GM23338 (cell line): ENCODE results near the gene TMEM117. TPM values are rescaled to one million over a fixed set of nuclear protein-coding genes. Genes with fewer than 3 reads are reported as not detected.

Experiments used
- ATAC-seq: fragments of 200-7000 bp; cut with Tn5 transposase; 3 replicates; pipeline ENCODE4 v1.9.1; 2020
- DNase-seq: peaks from one replicate; pipeline ENCODE4 v3.0.0-alpha.2; 2015; ENCODE audit warnings: low spot score
- H2AFZ ChIP-seq: fragments of 200-600 bp; sonication (generic); 2 replicates; pipeline ENCODE4 v1.8.0; 2016; ENCODE audit warnings: antibody characterized with exemption, mild to moderate bottlenecking, moderate library complexity
- H3F3A ChIP-seq: fragments of 200-600 bp; sonication (generic); replicated peaks from 2 replicates; pipeline ENCODE4 v1.8.0; 2017; ENCODE audit warnings: antibody characterized with exemption, mixed run types, low read depth
- H3K27ac ChIP-seq: fragments of 200-600 bp; sonication (generic); 2 replicates; pipeline ENCODE4 v1.6.1; 2016; ENCODE audit warnings: low read depth
- H3K27me3 ChIP-seq: fragments of 200-600 bp; sonication (generic); 2 replicates; pipeline ENCODE4 v1.8.0; 2016; ENCODE audit warnings: mild to moderate bottlenecking, mixed run types, moderate library complexity; ENCODE audit not compliant: insufficient read depth
- H3K36me3 ChIP-seq: fragments of 200-600 bp; sonication (generic); 2 replicates; pipeline ENCODE4 v1.8.0; 2016; ENCODE audit warnings: mild to moderate bottlenecking; ENCODE audit not compliant: insufficient read depth
- H3K4me1 ChIP-seq: fragments of 200-600 bp; sonication (generic); 2 replicates; pipeline ENCODE4 v1.8.0; 2016; ENCODE audit warnings: mild to moderate bottlenecking, moderate library complexity; ENCODE audit not compliant: insufficient read depth
- H3K4me2 ChIP-seq: fragments of 200-600 bp; sonication (generic); 2 replicates; pipeline ENCODE4 v1.7.1; 2017; ENCODE audit warnings: mixed run types
- H3K4me3 ChIP-seq: fragments of 200-600 bp; sonication (generic); 2 replicates; pipeline ENCODE4 v1.6.1; 2016; ENCODE audit warnings: mixed run types
- H3K79me2 ChIP-seq: fragments of 200-600 bp; sonication (generic); replicated peaks from 2 replicates; pipeline ENCODE4 v1.8.0; 2017; ENCODE audit warnings: mild to moderate bottlenecking; ENCODE audit not compliant: insufficient read depth
- H3K9me2 ChIP-seq: fragments of 200-600 bp; sonication (generic); 2 replicates; pipeline ENCODE4 v1.8.0; 2017; ENCODE audit not compliant: insufficient read depth
- H4K20me1 ChIP-seq: fragments of 200-600 bp; sonication (generic); replicated peaks from 2 replicates; pipeline ENCODE4 v1.8.0; 2017; ENCODE audit warnings: mild to moderate bottlenecking; ENCODE audit not compliant: insufficient read depth
- H3K27ac Mint-ChIP-seq: 2 replicates; pipeline ENCODE4 v1.8.0; 2020; ENCODE audit warnings: inconsistent platforms, mild to moderate bottlenecking, moderate library complexity, mixed read lengths
- H3K27me3 Mint-ChIP-seq: 3 replicates; pipeline ENCODE4 v1.8.0; 2022; ENCODE audit warnings: low read depth, mild to moderate bottlenecking, moderate library complexity, mixed read lengths, inconsistent platforms; ENCODE audit not compliant: insufficient read depth, poor library complexity
- H3K36me3 Mint-ChIP-seq: 3 replicates; pipeline ENCODE4 v1.8.0; 2021; ENCODE audit warnings: low read depth, mild to moderate bottlenecking, inconsistent platforms, moderate library complexity, mixed read lengths
- H3K4me1 Mint-ChIP-seq: 3 replicates; pipeline ENCODE4 v1.8.0; 2020; ENCODE audit warnings: mild to moderate bottlenecking, inconsistent platforms, mixed read lengths
- H3K4me3 Mint-ChIP-seq: 3 replicates; pipeline ENCODE4 v1.8.0; 2021; ENCODE audit warnings: moderate library complexity, mild to moderate bottlenecking, inconsistent platforms, mixed read lengths
- H3K9me3 Mint-ChIP-seq: 3 replicates; pipeline ENCODE4 v1.8.0; 2020; ENCODE audit warnings: moderate library complexity, mild to moderate bottlenecking, inconsistent platforms, mixed read lengths
- CREB1 ChIP-seq: fragments of 250-450 bp; sonication (Bioruptor Pico); IDR thresholded peaks from 2 replicates; pipeline ENCODE4 v1.5.0; 2020; ENCODE audit warnings: low read depth, mild to moderate bottlenecking, moderate library complexity
- EZH2 ChIP-seq: fragments of 200-600 bp; sonication (generic); IDR thresholded peaks from one replicate; pipeline ENCODE4 v1.8.0; 2017; ENCODE audit warnings: antibody characterized with exemption, mild to moderate bottlenecking, low read depth; ENCODE audit not compliant: unreplicated experiment
- EZH2phosphoT487 ChIP-seq: fragments of 200-600 bp; sonication (generic); IDR thresholded peaks from one replicate; pipeline ENCODE4 v1.8.1; 2018; ENCODE audit warnings: antibody characterized with exemption; ENCODE audit not compliant: unreplicated experiment
- JUNB ChIP-seq: IDR thresholded peaks from one replicate; pipeline ENCODE4 v1.6.1; 2016; ENCODE audit warnings: antibody characterized with exemption; ENCODE audit not compliant: unreplicated experiment
- NANOG ChIP-seq: IDR thresholded peaks from 2 replicates; pipeline ENCODE4 v1.6.1; 2016; ENCODE audit warnings: antibody characterized with exemption, borderline replicate concordance
- POLR2AphosphoS5 ChIP-seq: IDR thresholded peaks from 2 replicates; pipeline ENCODE4 v1.6.1; 2016; ENCODE audit warnings: antibody characterized with exemption, low read depth
- STAT1 ChIP-seq: IDR thresholded peaks from one replicate; pipeline ENCODE4 v1.6.1; 2016; ENCODE audit warnings: antibody characterized with exemption; ENCODE audit not compliant: unreplicated experiment
- ZNF114 ChIP-seq: fragments of 250-450 bp; sonication (Bioruptor Pico); IDR thresholded peaks from 2 replicates; pipeline ENCODE4 v1.5.0; 2020; ENCODE audit warnings: mild to moderate bottlenecking, moderate library complexity
- ZNF331 ChIP-seq: fragments of 250-450 bp; sonication (Bioruptor Pico); IDR thresholded peaks from 2 replicates; pipeline ENCODE4 v1.5.0; 2020; ENCODE audit warnings: low read depth, mild to moderate bottlenecking, moderate library complexity
- polyA plus RNA-seq: library from polyadenylated mRNA; unstranded; fragments of >200 nt; fragmentation: Nextera tagmentation; extraction: Ambion mirVana; gene quantifications from 2 replicates; pipeline ENCODE4 v1.2.1, GENCODE V29; 2016
- total RNA-seq: library from RNA; depleted of rRNA; stranded (reverse); fragments of >200 nt; shearing (Covaris generic); gene quantifications from 2 replicates; pipeline ENCODE4 v1.2.3, GENCODE V29; 2014
- TF ChIP-seq, protein P1 (sequence below): IDR thresholded peaks from 2 replicates; pipeline ENCODE4 v1.6.1; 2016; ENCODE audit warnings: antibody characterized with exemption
- TF ChIP-seq, protein P2 (sequence below): IDR thresholded peaks from one replicate; pipeline ENCODE4 v1.6.1; 2018; ENCODE audit warnings: antibody characterized with exemption; ENCODE audit not compliant: unreplicated experiment
- TF ChIP-seq, protein P3 (sequence below), 2 experiments: fragments of 200-600 bp in 1 of 2; sonication (generic) in 1 of 2; conservative IDR thresholded peaks; 2 replicates each; pipeline versions ENCODE4 v1.5.1 to v1.6.1; 2016 to 2017; ENCODE audit warnings: antibody characterized with exemption in 2 of 2, low read depth in 2 of 2, mild to moderate bottlenecking in 2 of 2, moderate library complexity in 1 of 2

The TMEM117 gene
- total and polyA plus RNA-seq, 2 experiments from 2014 or later: 0.94 to 1.6 TPM

DNA sequence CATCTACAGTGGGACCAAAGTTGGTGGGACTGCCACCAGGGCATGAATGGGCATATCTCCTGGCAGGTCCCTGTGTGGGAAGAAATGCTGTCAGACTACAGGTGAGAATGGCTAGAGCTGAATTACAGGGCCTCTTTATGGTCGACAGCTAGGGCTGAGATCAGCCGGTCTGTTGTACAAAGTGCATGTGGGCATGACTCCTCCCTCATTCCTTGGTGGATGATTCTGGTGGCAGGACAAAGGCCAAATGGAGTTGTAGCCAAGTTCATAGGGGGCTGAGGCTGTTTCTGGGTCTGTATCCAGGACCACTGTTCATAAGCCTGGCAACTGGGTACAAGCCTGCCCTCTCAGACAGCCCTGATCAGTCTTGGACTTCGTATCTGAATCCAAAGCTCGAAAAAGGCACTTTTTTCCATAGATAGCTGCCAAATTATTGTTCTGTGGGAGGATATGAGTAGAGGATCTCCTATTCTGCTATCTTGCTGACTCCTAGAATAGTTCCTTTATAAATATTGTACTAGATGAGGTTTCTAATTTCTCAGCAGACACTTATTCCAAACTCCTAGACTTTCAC lies 460.8 kb downstream of the TMEM117 start (continued):
- TF ChIP-seq STAT1: no peak
- no peak for TF ChIP-seq NANOG
- TF ChIP-seq ZNF114: no peak
- TF ChIP-seq, protein P1, sequence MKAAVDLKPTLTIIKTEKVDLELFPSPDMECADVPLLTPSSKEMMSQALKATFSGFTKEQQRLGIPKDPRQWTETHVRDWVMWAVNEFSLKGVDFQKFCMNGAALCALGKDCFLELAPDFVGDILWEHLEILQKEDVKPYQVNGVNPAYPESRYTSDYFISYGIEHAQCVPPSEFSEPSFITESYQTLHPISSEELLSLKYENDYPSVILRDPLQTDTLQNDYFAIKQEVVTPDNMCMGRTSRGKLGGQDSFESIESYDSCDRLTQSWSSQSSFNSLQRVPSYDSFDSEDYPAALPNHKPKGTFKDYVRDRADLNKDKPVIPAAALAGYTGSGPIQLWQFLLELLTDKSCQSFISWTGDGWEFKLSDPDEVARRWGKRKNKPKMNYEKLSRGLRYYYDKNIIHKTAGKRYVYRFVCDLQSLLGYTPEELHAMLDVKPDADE: no peak
- no peak for TF ChIP-seq ZNF331 (CRISPR knock-in tag)

DNA sequence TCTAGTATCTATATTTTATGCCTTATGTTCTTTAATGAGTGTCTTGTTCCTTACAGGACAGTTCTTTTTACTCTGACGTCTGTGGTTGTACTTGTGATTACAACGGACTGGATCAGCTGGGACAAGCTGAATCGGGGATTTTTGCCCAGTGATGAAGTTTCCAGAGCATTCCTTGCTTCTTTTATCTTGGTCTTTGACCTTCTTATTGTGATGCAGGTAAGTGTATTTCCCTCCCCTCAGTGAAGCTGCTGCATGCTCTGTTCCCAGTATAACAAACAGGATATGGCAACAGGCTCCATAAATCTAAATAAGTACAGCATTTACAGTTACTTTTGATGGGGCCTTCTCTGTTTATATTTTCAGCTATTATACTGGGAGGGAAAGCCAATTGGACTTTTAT lies 463.6 kb downstream of the TMEM117 start:
- peaks cover 10% of the 10 kb centered on the region for H3K27me3 Mint-ChIP-seq
- H2AFZ ChIP-seq: 0 out of 2 replicates have a peak overlapping the region, but pooled peaks have one; percentile 5
- H3K4me1 Mint-ChIP-seq: peaks cover 12% of the 10 kb centered on the region
- H3K4me1 ChIP-seq: peaks cover 13% of the 10 kb centered on the region
- H3K9me3 Mint-ChIP-seq: peaks cover 4% of the 10 kb centered on the region; the same call in 1 of the 3 replicates
- H3K27ac ChIP-seq: no peak overlapping the region; the same call in 1 of the 2 replicates
- no peaks in the 10 kb centered on the region for H3F3A ChIP-seq
- no peak overlapping the region for H3K4me3 Mint-ChIP-seq
- H3K4me3 ChIP-seq: no peak overlapping the region
- H3K79me2 ChIP-seq: no peaks in the 10 kb centered on the region
- H3K36me3 ChIP-seq: no peaks in the 10 kb centered on the region
- H3K9me2 ChIP-seq: peaks cover 4% of the 10 kb centered on the region
- H3K4me2 ChIP-seq: peak overlapping the region; percentile 25; the same call in 1 of the 2 replicates
- H3K27me3 ChIP-seq: no peaks in the 10 kb centered on the region
- TF ChIP-seq EZH2 (no peak), NANOG (0 out of 2 replicates have a peak, but pooled peaks have one; percentile 11)
- H3K36me3 Mint-ChIP-seq: no peaks in the 10 kb centered on the region
- peak; percentile 70 for ATAC-seq
- DNase-seq: peak; percentile 49
- H3K27ac Mint-ChIP-seq: peak overlapping the region; percentile 43
- no peaks in the 10 kb centered on the region for H4K20me1 ChIP-seq

DNA sequence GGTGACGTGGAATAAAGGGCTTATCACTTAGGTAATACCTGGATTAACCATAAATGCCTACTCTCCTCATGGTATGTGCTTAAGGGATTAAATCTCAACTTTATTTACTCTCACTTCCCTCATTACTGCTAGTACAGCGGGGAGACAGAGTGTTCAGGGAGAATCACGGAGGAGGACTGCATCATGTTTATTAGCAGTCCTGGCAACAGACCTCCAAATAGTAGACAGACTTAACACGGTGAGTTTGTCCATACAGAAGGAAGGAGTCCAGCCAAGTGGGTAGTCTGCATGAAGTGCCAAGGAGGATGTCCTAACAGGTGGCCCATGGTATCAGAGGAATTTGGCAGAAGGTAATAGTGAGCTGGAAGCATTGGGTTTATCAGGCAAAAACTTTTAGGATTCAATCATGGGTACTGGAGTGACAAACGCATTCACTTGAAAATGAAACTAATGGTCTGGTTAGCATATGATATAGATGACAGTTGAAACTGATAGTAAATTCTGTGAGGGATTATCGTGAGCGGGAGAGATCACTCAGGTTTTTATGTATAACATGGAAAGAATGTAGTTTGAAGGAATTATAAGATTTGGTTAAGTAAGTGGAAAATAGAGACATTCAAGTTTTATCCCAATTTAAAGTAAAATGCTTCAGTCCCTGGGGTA lies 471.8 kb downstream of the TMEM117 start:
- Histone ChIP-seq H4K20me1 (no peaks in the 10 kb centered on the region), H2AFZ (0 out of 2 replicates have a peak overlapping the region, but pooled peaks have one; percentile 12), H3K36me3 (peaks cover 5% of the 10 kb centered on the region; the same call in 1 of the 2 replicates), H3K27ac (no peak overlapping the region), H3K4me3 (no peak overlapping the region), H3K4me1 (no peaks in the 10 kb centered on the region), H3K79me2 (no peaks in the 10 kb centered on the region), H3K4me2 (no peak overlapping the region), H3F3A (no peaks in the 10 kb centered on the region), H3K27me3 (no peaks in the 10 kb centered on the region), H3K9me2 (peaks cover 3% of the 10 kb centered on the region; the same call in 1 of the 2 replicates)
- no peak overlapping the region for H3K4me3 Mint-ChIP-seq
- H3K4me1 Mint-ChIP-seq: no peaks in the 10 kb centered on the region
- H3K27ac Mint-ChIP-seq: no peak overlapping the region
- ATAC-seq (no peak), DNase-seq (no peak)
- no peaks in the 10 kb centered on the region for H3K27me3 Mint-ChIP-seq
- H3K9me3 Mint-ChIP-seq: peaks cover 15% of the 10 kb centered on the region
- peaks cover 5% of the 10 kb centered on the region; the same call in 2 of the 3 replicates for H3K36me3 Mint-ChIP-seq
- TF ChIP-seq EZH2 (no peak), CREB1 (CRISPR knock-in tag) (no peak), ZNF114 (no peak), JUNB (no peak), POLR2AphosphoS5 (no peak), ZNF331 (CRISPR knock-in tag) (no peak), NANOG (no peak), EZH2phosphoT487 (no peak)
- TF ChIP-seq, protein P2, sequence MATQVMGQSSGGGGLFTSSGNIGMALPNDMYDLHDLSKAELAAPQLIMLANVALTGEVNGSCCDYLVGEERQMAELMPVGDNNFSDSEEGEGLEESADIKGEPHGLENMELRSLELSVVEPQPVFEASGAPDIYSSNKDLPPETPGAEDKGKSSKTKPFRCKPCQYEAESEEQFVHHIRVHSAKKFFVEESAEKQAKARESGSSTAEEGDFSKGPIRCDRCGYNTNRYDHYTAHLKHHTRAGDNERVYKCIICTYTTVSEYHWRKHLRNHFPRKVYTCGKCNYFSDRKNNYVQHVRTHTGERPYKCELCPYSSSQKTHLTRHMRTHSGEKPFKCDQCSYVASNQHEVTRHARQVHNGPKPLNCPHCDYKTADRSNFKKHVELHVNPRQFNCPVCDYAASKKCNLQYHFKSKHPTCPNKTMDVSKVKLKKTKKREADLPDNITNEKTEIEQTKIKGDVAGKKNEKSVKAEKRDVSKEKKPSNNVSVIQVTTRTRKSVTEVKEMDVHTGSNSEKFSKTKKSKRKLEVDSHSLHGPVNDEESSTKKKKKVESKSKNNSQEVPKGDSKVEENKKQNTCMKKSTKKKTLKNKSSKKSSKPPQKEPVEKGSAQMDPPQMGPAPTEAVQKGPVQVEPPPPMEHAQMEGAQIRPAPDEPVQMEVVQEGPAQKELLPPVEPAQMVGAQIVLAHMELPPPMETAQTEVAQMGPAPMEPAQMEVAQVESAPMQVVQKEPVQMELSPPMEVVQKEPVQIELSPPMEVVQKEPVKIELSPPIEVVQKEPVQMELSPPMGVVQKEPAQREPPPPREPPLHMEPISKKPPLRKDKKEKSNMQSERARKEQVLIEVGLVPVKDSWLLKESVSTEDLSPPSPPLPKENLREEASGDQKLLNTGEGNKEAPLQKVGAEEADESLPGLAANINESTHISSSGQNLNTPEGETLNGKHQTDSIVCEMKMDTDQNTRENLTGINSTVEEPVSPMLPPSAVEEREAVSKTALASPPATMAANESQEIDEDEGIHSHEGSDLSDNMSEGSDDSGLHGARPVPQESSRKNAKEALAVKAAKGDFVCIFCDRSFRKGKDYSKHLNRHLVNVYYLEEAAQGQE: no peak
- TF ChIP-seq, protein P3, sequence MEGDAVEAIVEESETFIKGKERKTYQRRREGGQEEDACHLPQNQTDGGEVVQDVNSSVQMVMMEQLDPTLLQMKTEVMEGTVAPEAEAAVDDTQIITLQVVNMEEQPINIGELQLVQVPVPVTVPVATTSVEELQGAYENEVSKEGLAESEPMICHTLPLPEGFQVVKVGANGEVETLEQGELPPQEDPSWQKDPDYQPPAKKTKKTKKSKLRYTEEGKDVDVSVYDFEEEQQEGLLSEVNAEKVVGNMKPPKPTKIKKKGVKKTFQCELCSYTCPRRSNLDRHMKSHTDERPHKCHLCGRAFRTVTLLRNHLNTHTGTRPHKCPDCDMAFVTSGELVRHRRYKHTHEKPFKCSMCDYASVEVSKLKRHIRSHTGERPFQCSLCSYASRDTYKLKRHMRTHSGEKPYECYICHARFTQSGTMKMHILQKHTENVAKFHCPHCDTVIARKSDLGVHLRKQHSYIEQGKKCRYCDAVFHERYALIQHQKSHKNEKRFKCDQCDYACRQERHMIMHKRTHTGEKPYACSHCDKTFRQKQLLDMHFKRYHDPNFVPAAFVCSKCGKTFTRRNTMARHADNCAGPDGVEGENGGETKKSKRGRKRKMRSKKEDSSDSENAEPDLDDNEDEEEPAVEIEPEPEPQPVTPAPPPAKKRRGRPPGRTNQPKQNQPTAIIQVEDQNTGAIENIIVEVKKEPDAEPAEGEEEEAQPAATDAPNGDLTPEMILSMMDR (conservative IDR thresholded peaks at IDR 0.05; ENCODE audit: low read depth in 2 of 2): no peak
